ENCODE measurements around the gene COL5A2.

COL5A2 gene

DNA sequence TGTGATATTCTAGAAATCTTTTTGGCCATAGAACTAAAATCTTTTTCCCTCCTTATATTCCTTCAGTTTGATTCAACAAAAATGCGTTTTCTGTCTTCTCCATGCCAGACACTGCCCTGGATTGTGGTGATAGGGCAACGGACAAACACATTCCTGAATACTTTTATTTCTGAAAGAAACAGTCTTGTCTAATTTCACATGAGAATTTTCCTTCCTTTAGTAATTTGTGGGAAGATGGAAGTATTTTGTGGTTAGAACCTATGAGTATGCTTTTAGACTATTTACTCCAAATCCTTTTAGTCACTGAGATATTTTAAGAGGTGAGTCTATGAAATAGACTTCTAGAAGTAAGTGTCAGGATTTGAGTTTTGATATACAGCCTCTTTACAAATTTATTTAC is 49.6 kb downstream of the COL5A2 start:
- H3K9me3 ChIP-seq: no peaks in the 10 kb centered on the region
- H3K36me3 ChIP-seq: no peaks in the 10 kb centered on the region
- no peaks in the 10 kb centered on the region for H3K27me3 ChIP-seq
- DNase-seq: no peak
- H3K4me3 ChIP-seq (ENCODE audit: low read depth, low read length): no peak overlapping the region
- H3K4me1 ChIP-seq: no peaks in the 10 kb centered on the region
- TF ChIP-seq, protein P1, sequence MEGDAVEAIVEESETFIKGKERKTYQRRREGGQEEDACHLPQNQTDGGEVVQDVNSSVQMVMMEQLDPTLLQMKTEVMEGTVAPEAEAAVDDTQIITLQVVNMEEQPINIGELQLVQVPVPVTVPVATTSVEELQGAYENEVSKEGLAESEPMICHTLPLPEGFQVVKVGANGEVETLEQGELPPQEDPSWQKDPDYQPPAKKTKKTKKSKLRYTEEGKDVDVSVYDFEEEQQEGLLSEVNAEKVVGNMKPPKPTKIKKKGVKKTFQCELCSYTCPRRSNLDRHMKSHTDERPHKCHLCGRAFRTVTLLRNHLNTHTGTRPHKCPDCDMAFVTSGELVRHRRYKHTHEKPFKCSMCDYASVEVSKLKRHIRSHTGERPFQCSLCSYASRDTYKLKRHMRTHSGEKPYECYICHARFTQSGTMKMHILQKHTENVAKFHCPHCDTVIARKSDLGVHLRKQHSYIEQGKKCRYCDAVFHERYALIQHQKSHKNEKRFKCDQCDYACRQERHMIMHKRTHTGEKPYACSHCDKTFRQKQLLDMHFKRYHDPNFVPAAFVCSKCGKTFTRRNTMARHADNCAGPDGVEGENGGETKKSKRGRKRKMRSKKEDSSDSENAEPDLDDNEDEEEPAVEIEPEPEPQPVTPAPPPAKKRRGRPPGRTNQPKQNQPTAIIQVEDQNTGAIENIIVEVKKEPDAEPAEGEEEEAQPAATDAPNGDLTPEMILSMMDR (IDR thresholded peaks at IDR 0.05; ENCODE audit: low read depth, low read length): no peak

DNA sequence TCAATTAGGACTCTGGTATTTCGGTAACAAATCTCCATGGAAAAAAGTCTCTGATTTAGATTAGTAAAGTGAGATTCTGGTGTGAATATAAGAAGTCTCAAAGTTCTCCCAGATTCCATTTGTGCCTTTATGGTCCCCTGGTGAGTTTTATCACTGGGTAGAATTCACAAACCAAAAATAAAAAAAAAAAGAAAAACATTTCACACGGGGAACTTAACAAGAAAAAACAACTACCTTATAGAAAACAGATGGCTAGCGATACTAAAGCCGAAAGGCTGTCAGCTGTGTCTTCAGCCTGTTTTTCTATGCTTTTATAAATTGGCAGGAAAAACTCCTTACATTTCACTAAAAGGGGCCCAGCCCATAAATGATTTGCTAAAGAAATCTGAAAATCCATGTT is 50.6 kb downstream of the COL5A2 start:
- no peaks in the 10 kb centered on the region for H3K9me3 ChIP-seq
- TF ChIP-seq, protein P1 (IDR thresholded peaks at IDR 0.05; ENCODE audit: low read depth, low read length): no peak
- no peaks in the 10 kb centered on the region for H3K36me3 ChIP-seq
- no peak overlapping the region for H3K4me3 ChIP-seq (ENCODE audit: low read depth, low read length)
- H3K4me1 ChIP-seq: no peaks in the 10 kb centered on the region
- no peak for DNase-seq
- no peaks in the 10 kb centered on the region for H3K27me3 ChIP-seq

DNA sequence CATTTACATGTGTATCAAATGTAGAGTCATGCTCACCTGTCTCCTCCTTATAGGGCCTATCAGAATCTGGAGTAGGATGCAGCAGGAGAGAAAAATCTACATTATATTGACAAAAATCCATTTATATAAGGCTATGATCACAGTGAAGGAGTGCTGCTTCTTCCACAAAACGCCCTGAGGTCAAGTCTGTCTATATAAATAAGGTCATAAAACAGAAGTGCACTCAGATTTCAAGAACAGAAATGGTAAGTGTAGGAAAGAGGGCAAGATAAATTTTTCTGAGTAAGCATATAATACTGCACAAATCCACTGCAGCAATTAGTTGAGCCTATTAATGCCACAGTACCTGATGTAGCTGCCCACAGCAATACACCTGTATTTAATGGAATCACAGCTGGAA is 51.8 kb downstream of the COL5A2 start:
- Histone ChIP-seq H3K9me3 (no peaks in the 10 kb centered on the region), H3K4me3 (ENCODE audit: low read depth, low read length) (no peak overlapping the region), H3K4me1 (no peaks in the 10 kb centered on the region), H3K36me3 (no peaks in the 10 kb centered on the region), H3K27me3 (no peaks in the 10 kb centered on the region)
- no peak for DNase-seq
- TF ChIP-seq, protein P1 (IDR thresholded peaks at IDR 0.05; ENCODE audit: low read depth, low read length): no peak

DNA sequence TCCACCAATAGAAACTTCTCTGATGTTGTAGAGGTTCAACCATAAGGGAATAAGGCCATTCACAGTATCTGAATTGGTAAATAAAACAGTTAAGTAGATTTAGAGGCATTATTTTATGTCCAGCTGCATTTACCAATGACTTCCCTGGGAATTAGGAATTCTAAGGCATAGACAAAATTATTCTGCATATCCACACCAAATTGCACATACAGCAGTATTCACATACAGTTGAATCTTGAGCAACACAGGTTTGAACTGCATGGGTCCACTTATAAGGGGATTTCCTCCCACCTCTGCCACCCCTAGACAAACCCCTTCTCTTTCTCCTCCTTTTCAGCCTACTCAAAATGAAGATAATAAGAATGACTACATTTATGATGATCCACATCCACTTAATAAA is 54.4 kb downstream of the COL5A2 start:
- no peak for DNase-seq
- no peaks in the 10 kb centered on the region for H3K4me1 ChIP-seq
- no peak overlapping the region for H3K4me3 ChIP-seq (ENCODE audit: low read depth, low read length)
- no peaks in the 10 kb centered on the region for H3K9me3 ChIP-seq
- no peaks in the 10 kb centered on the region for H3K36me3 ChIP-seq
- no peaks in the 10 kb centered on the region for H3K27me3 ChIP-seq
- TF ChIP-seq, protein P1 (IDR thresholded peaks at IDR 0.05; ENCODE audit: low read depth, low read length): no peak

DNA sequence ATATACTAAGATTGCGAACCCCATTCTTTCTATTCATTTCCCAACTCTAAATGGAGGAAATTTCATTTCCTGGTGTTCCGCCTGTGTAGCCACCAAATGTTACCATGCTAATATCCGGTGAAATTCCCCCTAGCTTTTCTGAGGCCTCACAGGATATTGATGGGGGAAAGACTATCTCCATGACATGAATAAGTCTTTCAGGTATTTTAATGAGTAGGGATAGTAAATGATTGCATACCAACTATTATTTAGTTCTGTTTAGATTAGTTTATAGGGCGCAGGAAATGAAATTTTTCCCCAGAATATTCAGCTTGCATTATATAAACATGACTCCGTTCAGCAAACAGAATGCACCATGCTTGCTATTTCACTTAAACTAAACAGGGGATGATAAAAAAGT is 55.4 kb downstream of the COL5A2 start:
- no peaks in the 10 kb centered on the region for H3K36me3 ChIP-seq
- no peak overlapping the region for H3K4me3 ChIP-seq (ENCODE audit: low read depth, low read length)
- TF ChIP-seq, protein P1 (IDR thresholded peaks at IDR 0.05; ENCODE audit: low read depth, low read length): no peak
- no peak for DNase-seq
- H3K27me3 ChIP-seq: no peaks in the 10 kb centered on the region
- no peaks in the 10 kb centered on the region for H3K9me3 ChIP-seq
- H3K4me1 ChIP-seq: no peaks in the 10 kb centered on the region

DNA sequence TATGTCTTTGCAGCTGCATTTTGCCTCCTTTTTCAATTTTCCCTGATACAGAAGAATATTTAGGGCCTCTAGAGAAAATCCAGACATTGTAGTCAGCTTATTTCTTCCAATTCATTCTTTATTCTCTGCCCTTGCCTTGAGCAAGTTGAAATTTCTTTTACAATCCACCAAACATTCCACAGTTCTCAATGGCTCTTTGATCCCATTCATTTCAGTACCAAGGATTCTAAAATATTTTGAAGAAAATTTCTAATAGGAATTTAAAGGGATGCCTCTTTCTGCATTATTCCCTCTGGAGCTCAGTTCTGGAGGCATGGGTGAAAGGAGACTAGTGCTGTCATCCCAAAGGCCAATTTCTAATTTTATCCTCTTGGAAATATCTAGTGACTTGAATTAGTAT is 61.2 kb downstream of the COL5A2 start:
- DNase-seq: no peak
- no peaks in the 10 kb centered on the region for H3K27me3 ChIP-seq
- no peaks in the 10 kb centered on the region for H3K4me1 ChIP-seq
- no peaks in the 10 kb centered on the region for H3K36me3 ChIP-seq
- TF ChIP-seq, protein P1 (IDR thresholded peaks at IDR 0.05; ENCODE audit: low read depth, low read length): no peak
- no peak overlapping the region for H3K4me3 ChIP-seq (ENCODE audit: low read depth, low read length)
- H3K9me3 ChIP-seq: no peaks in the 10 kb centered on the region

Data from BE2C (cell line).